Epidermal melanocyte (primary cell): ENCODE results near the gene THRB.

Source experiments
- DNase-seq: peaks from one replicate; pipeline ENCODE4 v3.0.0; 2011; ENCODE audit warnings: low spot score; ENCODE audit not compliant: insufficient read length

Gene THRB

GRCh38 chr3:24190256-24190655 lies 304.4 kb downstream of the THRB start:
- no peak for DNase-seq

GRCh38 chr3:24185738-24186384 lies 308.8 kb downstream of the THRB start:
- DNase-seq, result no peak

- no peak for DNase-seq
Observed at GRCh38 chr3:24184528-24185176, 310.0 kb downstream of the THRB start.

GRCh38 chr3:24182756-24183155 lies 311.9 kb downstream of the THRB start:
- no peak for DNase-seq

- DNase-seq, result no peak
Observed at GRCh38 chr3:24181256-24181655, 313.4 kb downstream of the THRB start.

GRCh38 chr3:24180616-24181015 lies 314.0 kb downstream of the THRB start:
- DNase-seq, result no peak

- DNase-seq, result no peak
Observed at GRCh38 chr3:24177201-24177600, 317.4 kb downstream of the THRB start.

GRCh38 chr3:24174614-24175013 lies 320.0 kb downstream of the THRB start:
- no peak for DNase-seq

- DNase-seq, result no peak
Observed at GRCh38 chr3:24168977-24169376, 325.7 kb downstream of the THRB start.

- DNase-seq, result no peak
Observed at GRCh38 chr3:24167429-24167828, 327.2 kb downstream of the THRB start.

- DNase-seq, result no peak
Observed at GRCh38 chr3:24166515-24166914, 328.1 kb downstream of the THRB start.

GRCh38 chr3:24165603-24165982 lies 329.1 kb downstream of the THRB start:
- DNase-seq, result no peak

- no peak for DNase-seq
Observed at GRCh38 chr3:24164967-24165602, 329.6 kb downstream of the THRB start.

GRCh38 chr3:24162929-24163328 lies 331.7 kb downstream of the THRB start:
- DNase-seq, result no peak

- DNase-seq, result no peak
Observed at GRCh38 chr3:24161841-24162240, 332.8 kb downstream of the THRB start.

- DNase-seq, result no peak
Observed at GRCh38 chr3:24160424-24161095, 334.1 kb downstream of the THRB start.

GRCh38 chr3:24158761-24159454 lies 335.7 kb downstream of the THRB start:
- no peak for DNase-seq

- DNase-seq, result no peak
Observed at GRCh38 chr3:24157106-24157505, 337.5 kb downstream of the THRB start.

- no peak for DNase-seq
Observed at GRCh38 chr3:24156466-24156865, 338.2 kb downstream of the THRB start.

- no peak for DNase-seq
Observed at GRCh38 chr3:24155276-24155675, 339.4 kb downstream of the THRB start.

- DNase-seq, result no peak
Observed at GRCh38 chr3:24154781-24155180, 339.9 kb downstream of the THRB start.
